ENCODE data around the gene PPM1F. TPM values are rescaled to one million over a fixed set of nuclear protein-coding genes. Genes with fewer than 3 reads are reported as not detected.

The PPM1F gene
- total and polyA plus RNA-seq, 2 donors (not counting 1 experiment from before 2014, with no cell fraction given): 18.1 to 30.0 TPM

- POLR2A ChIA-PET: no interaction called here
- Mint-ChIP-seq H3K27ac (no peak overlapping the region), H3K4me3 (no peak overlapping the region), H3K27me3 (no peaks in the 10 kb centered on the region), H3K4me1 (no peaks in the 10 kb centered on the region), H3K9me3 (ENCODE audit: insufficient read depth) (no peaks in the 10 kb centered on the region)
- H3K4me1 ChIP-seq (ENCODE audit: control insufficient read depth in 2 of 2, insufficient read depth in 2 of 2, low read length in 2 of 2): no peaks in the 10 kb centered on the region
- H3K9ac ChIP-seq (ENCODE audit: low read length): no peak overlapping the region
- ATAC-seq (ENCODE audit: low read depth): no peak
- no peak for TF ChIP-seq EZH2 (IDR thresholded peaks at IDR 0.05; ENCODE audit: borderline replicate concordance, insufficient read depth, low read depth, low read length, poor library complexity, severe bottlenecking)
- TF ChIP-seq, protein P1, sequence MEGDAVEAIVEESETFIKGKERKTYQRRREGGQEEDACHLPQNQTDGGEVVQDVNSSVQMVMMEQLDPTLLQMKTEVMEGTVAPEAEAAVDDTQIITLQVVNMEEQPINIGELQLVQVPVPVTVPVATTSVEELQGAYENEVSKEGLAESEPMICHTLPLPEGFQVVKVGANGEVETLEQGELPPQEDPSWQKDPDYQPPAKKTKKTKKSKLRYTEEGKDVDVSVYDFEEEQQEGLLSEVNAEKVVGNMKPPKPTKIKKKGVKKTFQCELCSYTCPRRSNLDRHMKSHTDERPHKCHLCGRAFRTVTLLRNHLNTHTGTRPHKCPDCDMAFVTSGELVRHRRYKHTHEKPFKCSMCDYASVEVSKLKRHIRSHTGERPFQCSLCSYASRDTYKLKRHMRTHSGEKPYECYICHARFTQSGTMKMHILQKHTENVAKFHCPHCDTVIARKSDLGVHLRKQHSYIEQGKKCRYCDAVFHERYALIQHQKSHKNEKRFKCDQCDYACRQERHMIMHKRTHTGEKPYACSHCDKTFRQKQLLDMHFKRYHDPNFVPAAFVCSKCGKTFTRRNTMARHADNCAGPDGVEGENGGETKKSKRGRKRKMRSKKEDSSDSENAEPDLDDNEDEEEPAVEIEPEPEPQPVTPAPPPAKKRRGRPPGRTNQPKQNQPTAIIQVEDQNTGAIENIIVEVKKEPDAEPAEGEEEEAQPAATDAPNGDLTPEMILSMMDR (IDR thresholded peaks at IDR 0.05): no peak
- intact Hi-C loops (cut with micrococcal nuclease): no loop called here
- H3K27ac ChIP-seq (ENCODE audit: low read length in 2 of 2): no peak overlapping the region
- no peak overlapping the region for H3K4me3 ChIP-seq (ENCODE audit: control extremely low read depth in 1 of 5, extremely low read depth in 1 of 5, insufficient read depth in 1 of 5, low read depth in 2 of 5, low read length in 4 of 5)
- WGBS (ENCODE audit: insufficient coverage): 78% methylated on average over 7 of the region's 12 CpGs
- H4K20me1 ChIP-seq (ENCODE audit: control insufficient read depth, insufficient read depth, low read length, poor library complexity, severe bottlenecking): no peaks in the 10 kb centered on the region
- H3K79me2 ChIP-seq (ENCODE audit: control insufficient read depth, insufficient read depth, low read length): no peaks in the 10 kb centered on the region
- H3K9me3 ChIP-seq (ENCODE audit: control extremely low read depth in 1 of 3, control insufficient read depth in 2 of 3, insufficient read depth in 1 of 3, low read length in 2 of 3): no peaks in the 10 kb centered on the region
- DNase-seq: no peak
- no peaks in the 10 kb centered on the region for H3K27me3 ChIP-seq (replicated peaks in 1 of 4; ENCODE audit: control extremely low read depth in 1 of 4, control insufficient read depth in 3 of 4, insufficient read depth in 4 of 4, low read length in 3 of 4)
- no peak overlapping the region for H2AFZ ChIP-seq (ENCODE audit: insufficient read depth, low read depth, low read length, poor library complexity, severe bottlenecking)
- no peaks in the 10 kb centered on the region for H3K36me3 ChIP-seq (replicated peaks in 1 of 2; ENCODE audit: control extremely low read depth in 1 of 2, control insufficient read depth in 1 of 2, extremely low read depth in 1 of 2, insufficient read depth in 2 of 2, low read length in 1 of 2)
- H3K4me2 ChIP-seq (replicated peaks; ENCODE audit: low read depth, low read length, poor library complexity, severe bottlenecking): no peak overlapping the region
- CTCF ChIA-PET: no interaction called here
Observed at GRCh38 chr22:21902296-21903087, 50.2 kb downstream of the PPM1F start.

DNA sequence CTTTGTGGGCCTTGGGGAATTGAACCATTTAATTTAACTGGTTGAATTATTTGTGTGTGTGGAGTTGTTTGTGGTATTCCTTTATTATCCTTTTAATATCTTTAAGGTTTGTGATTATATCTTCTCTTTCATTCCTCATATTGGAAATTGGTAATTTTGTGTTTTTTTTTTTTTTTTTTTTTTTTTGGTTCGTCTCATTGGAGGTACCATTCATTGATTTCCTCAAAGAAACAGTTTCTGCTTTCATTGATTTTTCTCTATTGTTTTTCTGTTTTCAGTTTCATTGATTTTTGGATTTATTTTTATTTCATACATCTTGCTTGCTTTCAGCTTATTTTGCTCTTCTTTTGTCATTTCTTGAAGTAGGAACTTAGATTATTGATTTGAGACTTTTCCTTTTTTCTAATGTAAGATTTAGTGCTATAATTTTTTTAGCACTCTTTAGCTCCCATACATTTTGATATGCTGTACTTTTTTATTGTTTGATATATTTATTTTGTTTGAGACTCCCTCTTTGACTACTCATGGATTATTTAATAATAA is 54.2 kb downstream of the PPM1F start:
- no CpG with 5 or more reads among the region's 1 CpG for WGBS (ENCODE audit: insufficient coverage)
- Histone ChIP-seq H4K20me1 (ENCODE audit: control insufficient read depth, insufficient read depth, low read length, poor library complexity, severe bottlenecking) (no peaks in the 10 kb centered on the region), H3K79me2 (ENCODE audit: control insufficient read depth, insufficient read depth, low read length) (no peaks in the 10 kb centered on the region), H3K4me3 (ENCODE audit: control extremely low read depth in 1 of 5, extremely low read depth in 1 of 5, insufficient read depth in 1 of 5, low read depth in 2 of 5, low read length in 4 of 5) (no peak overlapping the region), H3K27me3 (replicated peaks in 1 of 4; ENCODE audit: control extremely low read depth in 1 of 4, control insufficient read depth in 3 of 4, insufficient read depth in 4 of 4, low read length in 3 of 4) (no peaks in the 10 kb centered on the region), H3K4me1 (ENCODE audit: control insufficient read depth in 2 of 2, insufficient read depth in 2 of 2, low read length in 2 of 2) (no peaks in the 10 kb centered on the region), H3K4me2 (replicated peaks; ENCODE audit: low read depth, low read length, poor library complexity, severe bottlenecking) (no peak overlapping the region), H3K36me3 (replicated peaks in 1 of 2; ENCODE audit: control extremely low read depth in 1 of 2, control insufficient read depth in 1 of 2, extremely low read depth in 1 of 2, insufficient read depth in 2 of 2, low read length in 1 of 2) (no peaks in the 10 kb centered on the region), H3K27ac (ENCODE audit: low read length in 2 of 2) (no peak overlapping the region), H3K9me3 (ENCODE audit: control extremely low read depth in 1 of 3, control insufficient read depth in 2 of 3, insufficient read depth in 1 of 3, low read length in 2 of 3) (no peaks in the 10 kb centered on the region), H3K9ac (ENCODE audit: low read length) (no peak overlapping the region), H2AFZ (ENCODE audit: insufficient read depth, low read depth, low read length, poor library complexity, severe bottlenecking) (no peak overlapping the region)
- no peak overlapping the region for H3K27ac Mint-ChIP-seq
- POLR2A ChIA-PET: interaction anchor here (0.7 kb wide), 1 partner anchor 259 kb away, joined by 5 read pairs; no protein-coding TSS in a partner anchor
- no peaks in the 10 kb centered on the region for H3K27me3 Mint-ChIP-seq
- ATAC-seq (ENCODE audit: low read depth): no peak
- no peaks in the 10 kb centered on the region for H3K9me3 Mint-ChIP-seq (ENCODE audit: insufficient read depth)
- no peak overlapping the region for H3K4me3 Mint-ChIP-seq
- intact Hi-C loops (cut with micrococcal nuclease): no loop called here
- no peaks in the 10 kb centered on the region for H3K4me1 Mint-ChIP-seq
- no peak for DNase-seq
- no peak for TF ChIP-seq EZH2 (IDR thresholded peaks at IDR 0.05; ENCODE audit: borderline replicate concordance, insufficient read depth, low read depth, low read length, poor library complexity, severe bottlenecking)
- CTCF ChIA-PET: interaction anchor here (0.7 kb wide), 1 partner anchor 46 kb away, joined by 4 read pairs; no protein-coding TSS in a partner anchor

Data from B cell (primary cell).